ENCODE results near the gene EYA4. TPM values are rescaled to one million over a fixed set of nuclear protein-coding genes. Genes with fewer than 3 reads are reported as not detected.

EYA4 gene
- total RNA-seq, 2 experiments from 2014 or later, result not detected

DNA sequence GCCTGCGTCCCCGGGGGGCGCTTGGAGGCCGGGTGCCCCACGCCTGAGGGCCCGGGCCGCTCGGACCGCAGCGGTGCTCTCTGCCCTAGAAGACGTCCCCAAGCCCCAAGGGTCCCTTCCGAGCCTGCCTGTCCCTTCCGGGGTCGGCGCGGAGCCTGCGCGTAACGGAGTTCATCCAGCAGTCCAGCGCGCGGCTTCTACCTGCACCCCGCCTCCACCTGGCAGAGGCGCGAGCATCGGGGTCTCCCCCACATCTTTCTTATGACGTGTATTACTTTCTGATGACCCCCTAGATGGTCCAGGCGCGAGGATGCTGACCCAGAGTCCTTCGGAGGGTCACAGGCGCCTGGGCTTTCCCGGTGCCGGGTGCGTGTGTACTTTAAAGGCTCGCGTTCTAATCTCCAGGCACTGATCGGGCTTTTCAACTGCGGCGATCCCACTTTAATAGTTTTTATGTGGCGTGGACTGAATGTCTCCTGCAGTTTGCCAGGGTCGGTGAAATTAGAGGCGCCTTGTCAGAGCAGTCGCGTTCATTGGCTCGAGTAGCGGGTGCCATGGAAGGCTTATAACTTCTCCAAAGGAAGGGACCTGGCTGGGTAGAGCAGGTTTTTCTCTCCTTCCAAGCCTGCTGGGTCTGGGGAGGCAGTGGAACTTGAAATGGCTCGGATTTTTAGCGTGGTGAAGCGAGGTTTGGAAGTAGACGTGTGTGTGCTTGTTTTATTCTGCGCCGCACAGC is 912 bp downstream of the EYA4 start:
- POLR2A ChIA-PET, result no interaction called here
- CTCF ChIA-PET, result no interaction called here

DNA sequence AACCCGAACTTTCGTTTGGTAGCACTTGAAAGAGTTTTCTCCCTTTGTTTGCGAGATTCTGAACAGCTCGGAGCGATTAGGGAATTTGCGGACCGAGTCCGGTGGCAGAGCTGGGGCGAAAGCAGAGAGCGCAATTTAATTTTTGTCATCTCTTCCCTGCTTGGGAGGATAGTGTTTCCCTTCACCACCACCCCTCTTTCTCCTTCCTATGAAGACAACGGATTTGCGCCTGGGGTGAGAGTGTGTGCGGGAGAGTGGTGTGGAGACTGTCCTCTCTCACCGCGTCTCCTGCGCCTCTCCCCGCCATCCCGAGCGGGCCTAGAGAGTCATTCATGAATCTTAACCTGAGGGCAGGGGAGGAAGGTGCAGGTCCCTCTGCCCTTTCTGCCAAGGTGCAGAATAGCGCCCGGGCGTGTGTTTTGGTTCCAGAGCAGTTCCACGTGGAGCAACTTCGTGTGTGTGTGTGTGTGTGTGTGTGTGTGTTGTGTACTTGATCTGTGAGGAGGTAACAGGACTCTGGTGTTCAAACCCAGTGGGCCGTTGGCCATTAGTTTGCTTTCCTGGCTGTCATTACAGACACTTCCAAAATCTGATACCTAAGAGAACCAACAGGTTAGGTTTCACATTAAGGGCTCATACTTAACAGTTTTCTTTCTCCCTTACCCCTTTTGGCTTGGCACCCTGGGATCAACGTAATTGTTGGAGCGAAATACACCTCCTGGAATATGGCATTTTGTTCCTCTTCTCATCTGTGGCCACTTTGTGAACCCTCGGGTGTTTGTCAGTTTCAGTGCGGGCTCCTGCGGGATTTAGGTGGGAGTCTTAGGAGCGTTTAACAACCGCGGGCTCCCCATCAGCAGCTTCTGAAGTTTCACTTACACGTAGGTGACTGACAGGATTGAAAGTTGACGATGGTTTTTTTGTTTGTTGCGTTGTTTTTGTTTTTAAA is 1.8 kb downstream of the EYA4 start:
- POLR2A ChIA-PET, result no interaction called here
- CTCF ChIA-PET, result no interaction called here

DNA sequence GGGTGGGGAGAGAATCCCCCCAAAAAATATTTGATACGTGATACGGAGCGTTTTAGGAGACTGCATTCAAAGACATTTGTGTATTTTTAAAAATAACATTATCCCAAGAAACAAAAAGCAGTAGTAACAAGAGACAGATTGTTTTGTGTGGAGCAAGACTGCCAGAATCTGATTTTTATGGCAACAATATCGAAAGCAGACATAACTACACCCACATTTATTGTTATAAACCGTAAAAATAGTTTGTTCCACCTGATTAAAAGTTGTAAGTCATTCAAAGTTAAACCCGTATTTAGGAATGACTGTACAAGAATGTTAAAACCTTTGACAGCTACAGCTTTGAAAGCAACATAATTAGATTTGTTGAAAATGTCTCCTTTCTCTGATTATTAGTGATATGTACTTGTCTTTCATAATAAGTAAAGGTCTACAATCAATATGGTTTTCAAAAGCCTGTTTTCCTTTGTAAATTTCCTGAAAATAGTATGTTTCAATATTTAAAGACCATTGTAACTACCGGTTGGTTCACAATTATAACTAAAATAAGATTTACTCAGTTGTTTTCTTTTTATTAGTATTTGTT is 2.7 kb downstream of the EYA4 start:
- POLR2A ChIA-PET, result no interaction called here
- CTCF ChIA-PET, result no interaction called here

DNA sequence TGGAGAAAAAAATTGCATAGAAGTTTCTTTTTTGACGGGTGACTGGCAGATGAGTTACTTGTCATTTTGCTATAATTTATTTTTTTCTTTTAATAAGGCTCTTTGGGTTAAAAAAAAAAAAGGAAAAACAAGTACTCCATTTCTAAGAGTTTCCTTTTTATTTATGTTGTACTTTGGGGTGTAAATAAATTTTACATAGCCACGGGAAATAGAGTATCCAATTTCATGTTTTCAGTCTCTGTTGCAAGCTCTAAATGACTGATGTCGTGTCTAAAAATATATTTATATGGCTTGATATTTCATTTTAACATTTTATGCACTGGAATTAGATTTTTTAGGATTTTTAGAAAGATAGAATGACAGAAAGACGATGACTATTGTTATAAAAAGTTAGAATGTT is 3.4 kb downstream of the EYA4 start:
- ChIA-PET CTCF (no interaction called here), POLR2A (no interaction called here)

DNA sequence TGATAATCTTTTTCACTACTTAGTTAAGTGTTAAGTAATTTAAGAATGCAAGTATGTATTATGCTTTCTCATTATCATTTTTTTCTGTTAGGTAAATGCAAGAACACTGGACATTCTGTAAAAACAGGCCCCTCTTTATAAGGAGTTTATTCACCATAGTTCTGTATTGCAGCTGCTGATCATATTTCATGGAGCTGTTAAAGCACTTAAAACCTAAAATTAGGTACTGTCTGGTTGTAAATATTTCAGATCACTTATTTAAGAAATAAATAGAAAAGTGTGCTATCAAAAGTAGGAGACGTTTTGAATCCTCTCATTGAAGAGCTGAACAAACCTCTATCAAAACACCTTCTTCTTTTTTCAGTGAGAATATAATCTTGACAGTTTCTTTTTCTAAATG is 3.9 kb downstream of the EYA4 start:
- ChIA-PET POLR2A (no interaction called here), CTCF (no interaction called here)

- ChIA-PET POLR2A (no interaction called here), CTCF (no interaction called here)
Measured at GRCh38 chr6:133245422-133245903, 4.3 kb downstream of the EYA4 start.

GRCh38 chr6:133247581-133247980 is 6.4 kb downstream of the EYA4 start:
- POLR2A ChIA-PET, result no interaction called here
- CTCF ChIA-PET, result no interaction called here

DNA sequence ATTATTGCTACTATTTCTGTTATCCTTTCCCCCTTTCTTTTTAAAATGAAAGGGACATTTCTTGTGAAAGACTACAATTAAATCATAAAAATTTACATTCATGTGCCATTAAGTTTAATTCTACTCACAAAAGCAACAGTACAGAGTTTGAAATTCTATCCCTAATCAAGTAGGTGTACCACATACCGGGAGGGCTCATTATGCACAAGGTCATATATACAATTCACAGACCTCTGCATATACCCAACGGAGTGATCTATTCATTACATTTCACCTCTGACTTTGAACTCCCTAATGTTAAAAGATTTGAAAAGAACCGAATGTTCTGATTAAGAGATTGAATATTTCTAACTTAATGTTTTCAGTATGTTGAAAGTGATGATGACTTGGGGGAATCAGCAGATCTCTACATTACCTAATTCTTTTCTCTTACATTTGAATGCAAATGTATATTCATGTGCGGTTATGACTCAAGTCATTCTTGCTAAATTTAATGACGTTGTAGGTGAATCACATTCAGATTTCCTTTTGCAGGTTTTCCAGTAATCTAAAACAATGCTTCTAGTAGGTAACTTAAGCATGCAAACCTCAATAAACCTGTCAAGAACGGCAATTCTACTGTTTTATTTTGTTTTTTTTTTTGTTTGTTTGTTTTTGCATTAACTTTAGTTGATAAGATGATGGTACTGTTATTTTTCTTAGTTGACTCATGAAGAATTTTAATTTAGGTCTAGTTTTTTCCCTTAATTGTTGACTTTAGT is 7.3 kb downstream of the EYA4 start:
- ChIA-PET POLR2A (interaction anchor here (0.5 kb wide), 1 partner anchor 638 kb away, joined by 3 read pairs; no protein-coding TSS in a partner anchor), CTCF (no interaction called here)

DNA sequence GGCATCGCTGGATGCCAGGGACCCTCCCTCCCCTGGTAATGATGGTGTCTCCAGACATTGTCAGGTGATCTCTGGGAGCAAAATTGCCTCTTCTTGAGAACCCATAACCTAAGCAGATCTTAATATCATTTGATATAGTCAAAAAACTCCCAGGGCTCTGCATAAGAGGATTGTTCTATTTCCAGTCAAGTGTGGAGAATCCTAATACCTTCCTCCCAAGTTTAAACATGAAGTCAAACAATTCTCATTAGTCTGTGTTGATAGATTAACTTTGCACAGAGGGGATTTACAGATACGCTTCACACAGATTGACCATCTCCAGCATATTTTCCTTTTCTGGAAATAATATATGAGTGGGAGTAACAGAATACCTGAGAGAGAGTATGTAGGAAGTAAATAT is 10.5 kb downstream of the EYA4 start:
- CTCF ChIA-PET, result no interaction called here
- POLR2A ChIA-PET, result no interaction called here

- POLR2A ChIA-PET, result no interaction called here
- CTCF ChIA-PET, result no interaction called here
Measured at GRCh38 chr6:133254552-133255228, 13.5 kb downstream of the EYA4 start.

GRCh38 chr6:133257545-133258105 is 16.5 kb downstream of the EYA4 start:
- POLR2A ChIA-PET, result no interaction called here
- CTCF ChIA-PET, result no interaction called here

- POLR2A ChIA-PET, result no interaction called here
- CTCF ChIA-PET, result no interaction called here
Measured at GRCh38 chr6:133259561-133259960, 18.4 kb downstream of the EYA4 start.

DNA sequence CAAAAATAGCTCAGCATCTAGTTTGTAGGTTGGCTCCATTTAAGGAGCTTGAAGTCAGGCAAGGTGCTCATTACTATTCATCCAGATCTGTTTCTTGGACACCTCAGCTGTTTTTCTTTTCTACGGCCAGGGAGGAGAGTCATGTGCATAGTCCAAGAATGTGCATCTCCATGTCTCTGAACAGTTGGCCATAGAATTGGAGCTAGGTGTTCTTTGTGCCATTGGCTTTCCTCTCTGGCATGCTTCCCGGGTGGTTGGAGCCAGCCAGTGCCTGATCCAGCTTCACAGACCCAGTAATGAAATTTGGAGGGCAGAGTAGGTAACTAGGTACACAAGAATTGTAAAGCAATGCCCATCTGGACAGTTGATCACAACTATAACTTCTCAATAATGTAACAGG is 21.6 kb downstream of the EYA4 start:
- CTCF ChIA-PET, result no interaction called here

DNA sequence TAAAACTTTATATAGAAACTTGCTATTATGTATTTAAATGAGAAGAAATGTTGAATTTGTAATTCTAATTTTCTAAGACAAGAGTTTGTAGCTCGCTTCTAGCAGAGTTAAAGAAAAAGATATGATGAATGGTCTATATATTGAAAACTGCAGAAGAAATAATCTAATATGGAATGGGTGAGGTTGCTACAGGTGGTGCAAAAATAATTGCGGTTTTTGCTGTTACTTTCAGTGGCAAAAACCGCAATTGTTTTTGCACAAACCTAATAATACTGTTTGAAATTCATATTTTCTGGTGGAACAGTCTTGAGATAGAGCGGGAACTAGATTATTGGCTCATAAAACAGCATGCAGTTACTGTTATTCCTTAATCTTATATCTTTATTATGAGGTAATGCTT is 23.9 kb downstream of the EYA4 start:
- ChIA-PET POLR2A (no interaction called here), CTCF (no interaction called here)

More for the DNA sequence above, 21.6 kb downstream of the EYA4 start:
- POLR2A ChIA-PET, result no interaction called here

DNA sequence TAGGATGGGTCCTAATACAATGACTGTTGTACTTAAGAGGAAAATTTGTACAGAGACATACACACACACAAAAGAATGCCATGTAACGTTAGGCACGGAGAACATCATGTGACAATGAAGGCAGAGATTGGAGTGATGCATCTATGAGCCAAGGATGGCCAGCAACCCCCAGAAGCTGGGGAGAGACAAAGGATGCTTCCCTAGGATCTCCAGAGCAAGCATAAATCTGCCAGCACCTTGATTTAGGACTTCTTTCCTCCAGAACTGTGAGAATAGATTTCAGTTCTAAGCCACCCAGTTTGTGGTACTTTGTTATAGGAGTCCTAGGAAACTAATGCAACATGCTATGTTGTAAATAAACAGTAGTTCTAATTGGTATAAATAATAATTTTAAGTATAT is 25.0 kb downstream of the EYA4 start:
- POLR2A ChIA-PET, result no interaction called here
- CTCF ChIA-PET, result no interaction called here

GRCh38 chr6:133268621-133269020 is 27.5 kb downstream of the EYA4 start:
- ChIA-PET POLR2A (no interaction called here), CTCF (no interaction called here)

DNA sequence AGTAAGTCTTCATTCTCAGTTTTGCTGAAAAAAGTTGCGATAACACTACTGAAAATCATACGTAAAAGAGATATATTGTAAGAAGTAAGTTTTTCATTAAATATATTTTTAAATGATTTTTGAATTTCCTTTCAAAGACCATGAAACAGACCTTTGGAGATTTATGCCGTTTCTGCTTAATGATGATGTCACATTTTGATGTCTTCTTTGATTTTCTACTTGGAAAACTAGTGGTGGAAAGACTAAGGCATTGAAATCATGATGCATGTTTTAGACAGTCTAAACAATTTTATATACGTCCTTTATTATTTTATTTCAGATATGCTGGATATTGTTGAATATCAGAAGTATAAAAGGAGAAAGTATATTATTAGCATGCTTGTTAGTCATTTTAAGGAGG is 33.7 kb downstream of the EYA4 start:
- ChIA-PET POLR2A (no interaction called here), CTCF (interaction anchor here (0.7 kb wide), 1 partner anchor 451 kb away, joined by 3 read pairs; no protein-coding TSS in a partner anchor)

DNA sequence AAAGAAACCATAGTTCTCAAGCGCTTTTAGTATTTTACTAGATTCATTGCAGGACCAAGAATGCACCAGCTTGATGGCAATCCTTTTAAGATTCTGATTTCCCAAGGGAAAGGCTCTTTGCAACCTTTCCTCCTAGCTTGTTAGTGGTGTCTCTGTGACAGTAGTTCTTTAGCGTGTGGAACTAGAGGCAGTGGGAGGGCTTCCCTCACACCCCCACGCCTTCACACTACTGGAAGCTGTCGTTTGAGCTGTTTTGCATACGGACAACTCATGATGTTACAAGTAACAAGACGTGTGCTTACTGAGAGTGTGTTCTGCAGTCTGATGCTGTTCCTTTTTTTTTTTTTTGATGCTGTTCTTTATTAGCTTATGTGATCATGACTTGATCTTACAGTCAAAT is 34.1 kb downstream of the EYA4 start:
- POLR2A ChIA-PET, result no interaction called here

GRCh38 chr6:133277228-133277899 is 36.2 kb downstream of the EYA4 start:
- CTCF ChIA-PET, result no interaction called here
- POLR2A ChIA-PET, result no interaction called here

More for the DNA sequence above, 34.1 kb downstream of the EYA4 start:
- CTCF ChIA-PET, result interaction anchor here (0.7 kb wide), 1 partner anchor 451 kb away, joined by 3 read pairs; no protein-coding TSS in a partner anchor
